Retinal pigment epithelial cell (primary cell): ENCODE results near the gene RND3.

ENCODE experiments used
- DNase-seq: peaks from one replicate; pipeline ENCODE4 v3.0.0-alpha.2; 2010; ENCODE audit warnings: low read depth
- H3K4me3 ChIP-seq: 2 replicates; pipeline ENCODE4 v1.5.1; 2011; ENCODE audit warnings: mild to moderate bottlenecking, low read length, control low read depth, moderate library complexity
- TF ChIP-seq, protein P1 (sequence below): conservative IDR thresholded peaks from 2 replicates; pipeline ENCODE4 v1.5.1; 2011; ENCODE audit warnings: low read depth, low read length, control low read depth, inconsistent platforms

Gene RND3

DNA sequence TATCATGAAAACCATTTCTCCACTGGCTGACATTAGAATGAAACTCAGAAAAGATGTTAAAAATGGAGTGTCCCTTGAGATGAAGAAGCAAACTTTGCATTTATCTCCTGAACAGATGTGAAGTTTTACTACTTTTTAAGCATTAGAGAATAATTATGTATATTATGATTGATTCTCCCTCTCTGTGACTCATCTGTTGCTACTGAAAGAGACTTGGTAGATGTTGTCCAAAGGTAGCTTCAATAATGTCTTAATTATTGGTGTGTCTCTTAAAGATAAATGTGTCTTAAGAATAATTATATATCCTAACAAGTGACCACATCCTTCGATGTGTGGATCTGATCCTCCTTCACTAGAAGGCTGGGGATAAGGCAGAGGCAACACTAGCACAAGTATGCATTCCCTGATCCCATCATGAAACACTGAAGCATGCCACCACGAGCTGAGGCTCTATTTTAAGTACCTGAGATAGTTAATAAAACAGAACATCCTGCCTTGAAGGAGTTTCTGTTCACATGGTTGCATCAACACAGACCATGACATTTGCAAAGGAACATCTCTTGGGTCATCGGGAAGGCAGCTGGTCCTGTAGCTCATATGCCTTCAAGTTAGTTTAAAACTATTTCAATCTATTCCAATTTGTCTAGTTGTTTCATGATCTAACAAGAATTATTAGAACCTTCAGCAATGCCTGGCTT, 15.5 kb downstream of the RND3 start:
- DNase-seq, result no peak
- H3K4me3 ChIP-seq, result no peak overlapping the region
- TF ChIP-seq, protein P1, sequence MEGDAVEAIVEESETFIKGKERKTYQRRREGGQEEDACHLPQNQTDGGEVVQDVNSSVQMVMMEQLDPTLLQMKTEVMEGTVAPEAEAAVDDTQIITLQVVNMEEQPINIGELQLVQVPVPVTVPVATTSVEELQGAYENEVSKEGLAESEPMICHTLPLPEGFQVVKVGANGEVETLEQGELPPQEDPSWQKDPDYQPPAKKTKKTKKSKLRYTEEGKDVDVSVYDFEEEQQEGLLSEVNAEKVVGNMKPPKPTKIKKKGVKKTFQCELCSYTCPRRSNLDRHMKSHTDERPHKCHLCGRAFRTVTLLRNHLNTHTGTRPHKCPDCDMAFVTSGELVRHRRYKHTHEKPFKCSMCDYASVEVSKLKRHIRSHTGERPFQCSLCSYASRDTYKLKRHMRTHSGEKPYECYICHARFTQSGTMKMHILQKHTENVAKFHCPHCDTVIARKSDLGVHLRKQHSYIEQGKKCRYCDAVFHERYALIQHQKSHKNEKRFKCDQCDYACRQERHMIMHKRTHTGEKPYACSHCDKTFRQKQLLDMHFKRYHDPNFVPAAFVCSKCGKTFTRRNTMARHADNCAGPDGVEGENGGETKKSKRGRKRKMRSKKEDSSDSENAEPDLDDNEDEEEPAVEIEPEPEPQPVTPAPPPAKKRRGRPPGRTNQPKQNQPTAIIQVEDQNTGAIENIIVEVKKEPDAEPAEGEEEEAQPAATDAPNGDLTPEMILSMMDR, result no peak

DNA sequence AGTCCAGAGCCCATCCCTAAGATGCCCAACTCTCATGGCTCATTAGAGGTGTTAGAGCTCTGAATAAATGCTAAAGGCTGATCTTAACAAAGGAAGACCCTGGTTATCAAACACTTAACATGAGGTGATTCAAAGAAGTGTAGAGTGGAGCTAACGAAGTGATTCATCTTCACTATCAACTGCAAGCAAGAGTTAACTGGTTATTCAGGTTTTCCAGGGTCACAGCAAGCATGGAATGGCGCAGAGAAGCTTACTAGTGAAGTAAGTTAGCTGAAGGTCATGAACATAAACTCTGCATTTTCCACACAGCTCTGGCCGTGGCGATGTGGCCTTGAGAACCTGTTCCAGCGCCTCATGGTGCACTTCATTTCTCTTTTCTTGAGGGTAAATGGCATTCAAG, 17.0 kb downstream of the RND3 start:
- no peak for DNase-seq
- TF ChIP-seq, protein P1, result no peak

DNA sequence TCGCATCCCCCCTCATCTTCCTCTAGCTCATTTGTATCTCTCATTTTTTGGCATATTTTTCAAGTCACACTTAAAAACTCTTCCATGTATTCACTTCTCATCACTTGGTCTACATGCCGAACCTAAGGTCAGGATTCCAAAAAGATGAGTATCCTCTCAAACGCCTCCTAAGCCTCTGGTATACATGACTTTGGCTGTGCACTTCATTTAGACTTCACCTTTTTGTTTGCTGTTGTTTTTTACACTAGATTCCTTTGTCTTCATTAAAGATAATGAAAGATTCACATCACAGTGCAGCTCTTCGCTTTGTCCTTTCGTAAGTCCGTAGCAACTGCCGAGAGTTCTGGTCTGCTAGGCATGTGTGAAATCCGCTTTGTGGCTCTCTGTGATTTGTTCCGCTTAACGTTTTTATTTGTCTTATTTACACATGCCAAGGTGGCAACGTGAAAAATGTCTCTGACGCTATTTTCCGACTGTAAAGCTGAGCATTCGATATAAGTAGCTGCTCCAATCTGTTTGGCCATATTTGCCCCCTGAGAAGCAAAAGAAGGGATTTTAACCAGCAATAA, 17.7 kb downstream of the RND3 start:
- DNase-seq, result no peak
- TF ChIP-seq, protein P1, result no peak
- H3K4me3 ChIP-seq, result no peak overlapping the region

More for the DNA sequence above, 17.0 kb downstream of the RND3 start:
- H3K4me3 ChIP-seq, result no peak overlapping the region

DNA sequence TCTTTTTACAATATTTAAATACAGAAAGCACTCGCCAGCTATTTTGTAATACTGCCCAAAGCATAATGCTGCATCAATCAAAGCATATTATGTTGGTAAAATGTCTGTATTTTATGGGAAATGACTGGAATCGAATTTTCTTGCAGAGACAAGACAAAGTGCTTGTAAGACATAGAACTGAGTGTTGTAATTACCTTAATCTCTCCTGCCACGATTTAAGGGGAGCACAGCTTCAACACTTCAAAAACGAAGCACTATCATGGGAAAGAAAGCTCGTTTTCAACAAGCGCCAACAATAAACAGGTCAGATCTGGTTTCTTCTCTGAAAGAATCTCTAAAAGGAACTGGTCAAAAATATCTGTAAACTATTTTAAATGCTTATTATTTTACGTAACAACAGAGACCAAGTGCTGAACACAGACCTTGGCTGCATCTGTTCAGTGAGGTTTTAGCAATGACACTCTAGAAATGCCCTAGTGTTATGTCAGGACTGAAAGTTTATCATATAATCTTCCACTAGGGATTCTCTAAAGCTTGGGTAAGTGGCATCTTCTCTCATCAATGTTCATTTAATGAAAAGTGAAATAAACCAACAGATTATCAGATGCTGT, 19.0 kb downstream of the RND3 start:
- TF ChIP-seq, protein P1, result no peak
- H3K4me3 ChIP-seq, result no peak overlapping the region
- DNase-seq, result no peak

DNA sequence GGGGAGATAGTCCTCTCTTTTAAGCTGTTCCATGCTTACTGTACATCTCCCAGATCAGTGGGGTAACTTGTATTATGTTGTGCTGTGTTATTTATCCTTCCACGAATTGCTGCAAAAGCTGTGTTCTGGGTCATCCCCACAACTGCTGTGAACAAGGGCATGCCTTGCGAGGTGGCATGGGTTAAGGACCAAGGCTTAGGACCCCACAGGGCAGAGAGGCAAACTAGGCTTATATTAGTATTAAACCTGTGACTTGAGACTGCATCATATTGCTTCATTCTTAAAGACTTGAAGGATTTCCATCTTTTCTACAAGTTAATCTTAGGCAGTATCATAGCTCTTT, 19.9 kb downstream of the RND3 start:
- TF ChIP-seq, protein P1, result no peak
- H3K4me3 ChIP-seq, result no peak overlapping the region
- DNase-seq, result no peak

DNA sequence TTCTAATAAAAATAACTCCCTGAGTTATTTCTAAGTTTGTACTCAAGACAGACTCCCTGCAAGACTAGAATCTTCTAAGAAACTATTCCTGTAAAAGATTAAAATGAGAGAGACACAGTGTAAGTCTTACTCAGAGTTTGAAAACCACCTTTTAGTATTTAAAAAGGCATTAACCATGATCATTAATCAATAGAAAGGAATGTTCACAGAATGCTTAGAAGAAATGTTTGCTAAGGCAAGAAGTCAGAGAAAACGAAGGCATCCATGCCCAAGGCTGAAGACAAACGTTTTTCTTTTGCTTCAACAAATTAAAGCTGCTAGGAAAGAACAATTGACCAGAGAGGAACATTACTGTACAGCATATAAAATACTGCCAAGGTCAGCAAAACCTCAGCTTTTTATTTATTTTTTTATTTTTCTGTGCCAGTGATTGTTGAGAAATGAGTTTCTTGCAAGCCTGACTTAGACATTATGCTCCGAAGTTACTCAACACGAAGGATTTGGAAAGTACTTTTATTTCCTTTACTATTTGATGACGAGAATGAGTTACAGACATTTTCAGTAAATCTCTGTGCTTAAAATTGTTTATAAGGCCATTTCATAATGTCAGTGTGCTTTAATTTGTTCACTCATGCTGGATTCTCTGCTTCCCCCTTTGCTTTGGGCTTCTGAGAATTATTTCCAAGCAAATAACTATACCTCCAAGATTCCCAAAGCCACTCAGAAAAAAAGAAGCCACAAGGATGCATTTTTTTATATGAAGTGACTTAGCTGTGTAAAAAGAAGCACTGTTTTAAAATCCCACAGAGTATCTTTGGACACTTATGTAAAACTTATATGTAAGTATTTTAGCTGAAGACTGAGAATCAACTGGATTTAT, 20.5 kb downstream of the RND3 start:
- no peak for DNase-seq
- TF ChIP-seq, protein P1, result no peak
- H3K4me3 ChIP-seq, result no peak overlapping the region
